ENCODE results near the gene TLX3.

TLX3 gene

GRCh38 chr5:171308453-171309275, at the start of gene TLX3:
TLX3 (plus strand) TSS chr5:171309248; CDS start chr5:171309366, 118 bp downstream.
- TF ChIP-seq CTCF (conservative IDR thresholded peaks at IDR 0.05): no peak
- no peak within 1 kb of the TSS for H3K27ac ChIP-seq

GRCh38 chr5:171261361-171261760, 47.7 kb upstream of the TLX3 start:
- TF ChIP-seq CTCF (conservative IDR thresholded peaks at IDR 0.05): no peak

GRCh38 chr5:171261904-171262303, 47.1 kb upstream of the TLX3 start:
- no peak for TF ChIP-seq CTCF (conservative IDR thresholded peaks at IDR 0.05)
- no peak overlapping the region for H3K27ac ChIP-seq

More at GRCh38 chr5:171261361-171261760, 47.7 kb upstream of the TLX3 start:
- no peak overlapping the region for H3K27ac ChIP-seq

GRCh38 chr5:171263181-171263580, 45.9 kb upstream of the TLX3 start:
- no peak for TF ChIP-seq CTCF (conservative IDR thresholded peaks at IDR 0.05)
- H3K27ac ChIP-seq: no peak overlapping the region

- no peak for TF ChIP-seq CTCF (conservative IDR thresholded peaks at IDR 0.05)
Observed at GRCh38 chr5:171264843-171265242, 44.2 kb upstream of the TLX3 start.

GRCh38 chr5:171268700-171269620, 40.1 kb upstream of the TLX3 start:
- no peak for TF ChIP-seq CTCF (conservative IDR thresholded peaks at IDR 0.05)
- H3K27ac ChIP-seq: no peak overlapping the region

More at GRCh38 chr5:171264843-171265242, 44.2 kb upstream of the TLX3 start:
- H3K27ac ChIP-seq: no peak overlapping the region

GRCh38 chr5:171269717-171270116, 39.3 kb upstream of the TLX3 start:
- TF ChIP-seq CTCF (conservative IDR thresholded peaks at IDR 0.05): no peak
- no peak overlapping the region for H3K27ac ChIP-seq
